SK-N-SH treated with all-trans-retinoic acid at 6 μM for 48 hours (cell line): ENCODE results near the gene ASB2.

ENCODE experiments used
- ARNTL ChIP-seq: fragments of 450-650 bp; formaldehyde crosslinking; IDR thresholded peaks from 2 replicates; pipeline ENCODE4 v1.5.0; 2020; ENCODE audit warnings: low read depth, mild to moderate bottlenecking, moderate library complexity, borderline replicate concordance
- BACH2 ChIP-seq: fragments of 250-450 bp; sonication (Bioruptor Pico); IDR thresholded peaks from 2 replicates; pipeline ENCODE4 v1.9.0; 2021; ENCODE audit warnings: mild to moderate bottlenecking, borderline replicate concordance
- GLIS3 ChIP-seq: fragments of 250-450 bp; sonication (Bioruptor Pico); IDR thresholded peaks from 2 replicates; pipeline ENCODE4 v1.5.0; 2020; ENCODE audit warnings: mild to moderate bottlenecking, moderate library complexity
- PPARA ChIP-seq: fragments of 250-450 bp; sonication (Bioruptor Pico); IDR thresholded peaks from 2 replicates; pipeline ENCODE4 v1.5.0; 2020; ENCODE audit warnings: mild to moderate bottlenecking, borderline replicate concordance
- RARB ChIP-seq: fragments of 250-450 bp; sonication (Bioruptor Pico); IDR thresholded peaks from 2 replicates; pipeline ENCODE4 v1.8.0; 2021; ENCODE audit warnings: mild to moderate bottlenecking, moderate library complexity
- SNAI2 ChIP-seq: fragments of 250-450 bp; sonication (Bioruptor Pico); IDR thresholded peaks from 2 replicates; pipeline ENCODE4 v1.5.0; 2020; ENCODE audit warnings: mild to moderate bottlenecking, moderate library complexity
- ZC3H10 ChIP-seq: fragments of 250-450 bp; sonication (Bioruptor Pico); IDR thresholded peaks from 2 replicates; pipeline ENCODE4 v1.5.1; 2021; ENCODE audit warnings: mild to moderate bottlenecking, moderate library complexity
- ZFP3 ChIP-seq: fragments of 250-450 bp; sonication (Bioruptor Pico); IDR thresholded peaks from 2 replicates; pipeline ENCODE4 v1.5.0; 2020; ENCODE audit warnings: mild to moderate bottlenecking, moderate library complexity
- ZFP30 ChIP-seq: fragments of 450-650 bp; formaldehyde crosslinking; IDR thresholded peaks from 2 replicates; pipeline ENCODE4 v1.5.0; 2022; ENCODE audit warnings: mild to moderate bottlenecking, moderate library complexity
- ZNF70 ChIP-seq: fragments of 450-650 bp; formaldehyde crosslinking; IDR thresholded peaks from 2 replicates; pipeline ENCODE4 v1.5.0; 2020; ENCODE audit warnings: mild to moderate bottlenecking, moderate library complexity
- ZNF8 ChIP-seq: fragments of 450-650 bp; formaldehyde crosslinking; IDR thresholded peaks from 2 replicates; pipeline ENCODE4 v1.5.0; 2020; ENCODE audit warnings: mild to moderate bottlenecking, moderate library complexity
- TF ChIP-seq, protein P1 (sequence below): fragments of 250-450 bp; sonication (Bioruptor Pico); IDR thresholded peaks from 2 replicates; pipeline ENCODE4 v1.5.1; 2020; ENCODE audit warnings: low read depth, mild to moderate bottlenecking, moderate library complexity
- TF ChIP-seq, protein P2 (sequence below): fragments of 250-450 bp; sonication (Bioruptor Pico); IDR thresholded peaks from 2 replicates; pipeline ENCODE4 v1.8.0; 2020; ENCODE audit warnings: mild to moderate bottlenecking, moderate library complexity, borderline replicate concordance

DNA sequence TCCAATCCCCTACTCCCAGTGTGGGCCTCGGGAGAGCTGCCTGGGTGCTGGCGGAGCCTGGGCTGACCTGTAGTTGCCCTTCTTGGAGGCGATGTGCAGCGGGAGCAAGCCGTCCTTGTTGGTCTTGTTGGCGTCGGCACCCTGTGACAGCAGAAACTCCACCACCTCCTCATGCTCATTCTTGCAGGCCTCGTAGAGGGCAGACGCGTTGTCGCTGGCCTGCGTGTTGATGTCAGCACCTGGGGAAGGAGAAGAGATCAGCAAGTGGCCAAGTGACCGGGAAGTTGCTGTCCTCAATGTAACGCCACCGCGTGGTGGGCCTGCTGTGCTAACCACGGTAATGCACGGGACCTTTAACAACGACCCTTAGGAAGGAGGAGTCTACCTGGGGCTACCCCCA is 29.1 kb downstream of the ASB2 start:
- TF ChIP-seq GLIS3 (CRISPR knock-in tag) (no peak), ARNTL (CRISPR knock-in tag) (no peak), ZFP30 (CRISPR knock-in tag) (no peak), RARB (CRISPR knock-in tag) (no peak), ZFP3 (CRISPR knock-in tag) (no peak), SNAI2 (CRISPR knock-in tag) (no peak), ZC3H10 (CRISPR knock-in tag) (no peak), ZNF70 (CRISPR knock-in tag) (no peak), ZNF8 (CRISPR knock-in tag) (no peak), PPARA (CRISPR knock-in tag) (no peak), BACH2 (no peak)
- TF ChIP-seq, protein P1, sequence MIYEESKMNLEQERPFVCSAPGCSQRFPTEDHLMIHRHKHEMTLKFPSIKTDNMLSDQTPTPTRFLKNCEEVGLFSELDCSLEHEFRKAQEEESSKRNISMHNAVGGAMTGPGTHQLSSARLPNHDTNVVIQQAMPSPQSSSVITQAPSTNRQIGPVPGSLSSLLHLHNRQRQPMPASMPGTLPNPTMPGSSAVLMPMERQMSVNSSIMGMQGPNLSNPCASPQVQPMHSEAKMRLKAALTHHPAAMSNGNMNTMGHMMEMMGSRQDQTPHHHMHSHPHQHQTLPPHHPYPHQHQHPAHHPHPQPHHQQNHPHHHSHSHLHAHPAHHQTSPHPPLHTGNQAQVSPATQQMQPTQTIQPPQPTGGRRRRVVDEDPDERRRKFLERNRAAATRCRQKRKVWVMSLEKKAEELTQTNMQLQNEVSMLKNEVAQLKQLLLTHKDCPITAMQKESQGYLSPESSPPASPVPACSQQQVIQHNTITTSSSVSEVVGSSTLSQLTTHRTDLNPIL (CRISPR knock-in tag), result no peak
- TF ChIP-seq, protein P2, sequence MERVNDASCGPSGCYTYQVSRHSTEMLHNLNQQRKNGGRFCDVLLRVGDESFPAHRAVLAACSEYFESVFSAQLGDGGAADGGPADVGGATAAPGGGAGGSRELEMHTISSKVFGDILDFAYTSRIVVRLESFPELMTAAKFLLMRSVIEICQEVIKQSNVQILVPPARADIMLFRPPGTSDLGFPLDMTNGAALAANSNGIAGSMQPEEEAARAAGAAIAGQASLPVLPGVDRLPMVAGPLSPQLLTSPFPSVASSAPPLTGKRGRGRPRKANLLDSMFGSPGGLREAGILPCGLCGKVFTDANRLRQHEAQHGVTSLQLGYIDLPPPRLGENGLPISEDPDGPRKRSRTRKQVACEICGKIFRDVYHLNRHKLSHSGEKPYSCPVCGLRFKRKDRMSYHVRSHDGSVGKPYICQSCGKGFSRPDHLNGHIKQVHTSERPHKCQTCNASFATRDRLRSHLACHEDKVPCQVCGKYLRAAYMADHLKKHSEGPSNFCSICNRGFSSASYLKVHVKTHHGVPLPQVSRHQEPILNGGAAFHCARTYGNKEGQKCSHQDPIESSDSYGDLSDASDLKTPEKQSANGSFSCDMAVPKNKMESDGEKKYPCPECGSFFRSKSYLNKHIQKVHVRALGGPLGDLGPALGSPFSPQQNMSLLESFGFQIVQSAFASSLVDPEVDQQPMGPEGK (CRISPR knock-in tag), result no peak
